ENCODE measurements around the gene ZBTB34.
"Not testable (repeated sequence)": the region's sequence is repeated elsewhere in the genome, so short reads cannot be mapped to it uniquely, and the experiment has no call there.

The ZBTB34 gene

DNA sequence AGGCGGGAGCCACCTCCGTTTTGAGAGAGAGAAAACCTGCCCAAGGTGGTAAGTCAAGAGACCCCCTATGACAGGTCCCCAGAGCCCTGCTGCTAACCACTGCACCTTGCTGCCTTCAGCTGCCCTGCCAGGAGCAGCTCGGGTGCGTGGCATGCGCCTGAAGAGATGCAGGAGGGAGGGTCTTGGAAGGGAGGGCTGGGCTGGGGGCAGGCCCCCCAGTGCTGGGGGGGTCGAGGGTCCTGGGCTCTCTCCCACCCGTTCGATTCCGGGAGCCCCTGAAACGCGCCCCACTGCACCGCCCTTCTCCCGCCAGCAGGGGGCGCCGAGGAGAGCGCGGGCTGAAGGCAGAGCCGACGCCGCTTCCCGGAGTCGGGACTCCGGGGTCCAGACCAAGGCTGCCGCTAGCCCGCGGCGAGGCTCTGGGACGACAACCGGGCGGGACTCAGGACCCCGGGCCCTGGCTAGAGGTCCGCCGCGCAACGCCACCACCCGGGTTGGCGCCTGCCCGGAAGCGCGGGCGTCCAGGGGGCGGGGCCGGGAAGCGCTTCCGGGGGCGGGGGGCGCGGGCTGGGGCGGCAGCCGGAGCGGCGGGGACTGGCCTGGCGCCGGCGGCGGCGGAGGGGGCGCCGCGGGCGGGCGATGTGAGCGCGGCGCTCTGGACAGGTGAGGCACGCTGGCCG, at the start of gene ZBTB34:
TSS of gene ZBTB34 (plus strand) at position 563 of the 680 bp plus-strand sequence. CDS start 18,761 bp downstream, outside the sequence.
- DNase-seq, result peak; percentile 57

- DNase-seq, result no peak
Observed at GRCh38 chr9:126813072-126813471, 47.4 kb upstream of the ZBTB34 start.

- DNase-seq, result no peak
Observed at GRCh38 chr9:126814091-126814490, 46.3 kb upstream of the ZBTB34 start.

DNA sequence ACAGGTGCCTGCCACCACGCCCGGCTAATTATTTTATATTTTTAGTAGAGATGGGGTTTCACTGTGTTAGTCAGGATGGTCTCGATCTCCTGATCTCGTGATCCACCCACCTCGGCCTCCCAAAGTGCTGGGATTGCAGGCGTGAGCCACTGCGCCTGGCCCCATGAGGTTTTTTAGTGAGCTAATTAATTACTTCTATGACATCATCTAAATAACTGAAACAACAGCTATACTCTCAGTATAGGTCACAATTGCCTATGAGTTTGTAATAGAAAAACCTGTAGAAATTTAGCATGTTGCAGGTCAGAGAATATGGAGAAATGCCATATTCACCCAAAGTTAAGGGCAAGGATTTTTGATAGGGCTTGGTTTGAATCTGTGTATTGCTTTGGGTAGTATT, 42.8 kb upstream of the ZBTB34 start:
- not testable (repeated sequence) for DNase-seq

GRCh38 chr9:126818482-126818881, 42.0 kb upstream of the ZBTB34 start:
- DNase-seq, result no peak

DNA sequence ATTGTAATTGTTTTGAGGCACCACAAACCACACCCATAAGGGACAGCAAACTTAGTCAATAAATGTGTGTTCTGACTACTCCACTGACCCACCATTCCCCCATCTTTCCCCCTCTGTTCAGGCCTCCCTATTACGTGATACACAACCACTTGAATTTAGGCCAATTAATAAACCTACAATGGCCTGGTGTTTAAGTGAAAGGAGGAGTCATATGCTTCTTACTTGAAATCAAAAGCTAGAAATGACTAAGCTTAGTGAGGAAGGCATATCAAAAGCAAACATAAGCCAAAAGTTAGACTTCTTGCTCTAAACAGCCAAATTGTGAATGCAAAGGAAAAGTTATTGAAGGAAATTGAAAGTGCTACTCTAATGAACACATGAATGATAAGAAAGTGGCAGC, 41.0 kb upstream of the ZBTB34 start:
- DNase-seq, result no peak

DNA sequence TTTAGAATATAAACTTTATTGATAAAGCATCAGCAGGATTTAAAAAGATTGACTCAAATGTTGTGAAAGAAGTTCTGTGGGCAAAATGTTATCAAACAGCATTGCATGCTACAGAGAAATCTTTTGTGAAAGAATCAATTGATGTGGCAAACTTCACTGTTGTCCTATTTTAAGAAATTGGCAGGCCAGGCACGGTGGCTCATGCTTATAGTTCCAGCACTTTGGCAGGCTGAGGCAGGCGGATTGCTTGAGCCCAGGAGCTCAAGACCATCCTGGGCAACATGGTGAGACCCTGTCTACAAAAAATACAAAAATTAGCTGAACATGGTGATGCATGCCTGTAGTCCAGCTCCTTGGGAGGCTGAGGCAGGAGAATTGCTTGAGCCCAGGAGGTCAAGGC, 38.2 kb upstream of the ZBTB34 start:
- no peak for DNase-seq

- no peak for DNase-seq
Observed at GRCh38 chr9:126822873-126823272, 37.6 kb upstream of the ZBTB34 start.

DNA sequence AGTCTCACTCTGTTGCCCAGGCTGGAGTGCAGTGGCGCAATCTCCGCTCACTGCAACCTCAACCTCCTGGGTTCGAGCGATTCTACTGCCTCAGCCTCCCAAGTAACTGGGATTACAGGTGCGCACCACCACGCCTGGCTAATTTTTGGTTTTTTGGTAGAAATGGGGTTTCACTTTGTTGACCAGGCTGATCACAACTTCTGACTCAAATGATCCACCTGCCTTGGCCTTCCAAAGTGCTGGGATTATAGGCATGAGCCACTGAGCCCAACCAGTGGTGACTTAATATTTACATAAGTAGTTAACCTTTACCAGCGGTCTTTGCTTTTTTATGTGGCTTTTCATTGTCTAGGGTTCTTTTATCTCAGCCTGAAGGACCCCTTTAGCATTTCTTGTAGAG, 36.4 kb upstream of the ZBTB34 start:
- DNase-seq, result not testable (repeated sequence)

DNA sequence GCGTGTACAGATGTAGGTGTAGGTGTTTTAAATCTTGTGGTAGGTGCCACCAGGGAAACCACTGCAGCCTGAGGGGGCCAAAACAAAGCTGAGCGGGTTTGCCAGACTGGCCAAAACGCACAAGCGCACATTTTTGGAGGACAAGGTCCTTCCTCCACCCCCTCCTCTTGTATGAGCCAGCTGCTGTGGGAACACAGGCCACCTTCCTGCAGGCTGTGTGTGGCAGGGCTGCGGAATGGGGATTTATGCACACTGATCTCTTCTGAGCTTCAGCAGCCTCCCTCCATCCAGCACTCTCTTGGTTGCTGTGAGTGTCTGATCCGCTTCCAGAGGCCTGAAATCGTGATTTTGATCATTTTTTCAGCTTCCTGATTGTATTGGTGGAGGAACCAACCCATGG, 33.2 kb upstream of the ZBTB34 start:
- DNase-seq, result no peak

DNA sequence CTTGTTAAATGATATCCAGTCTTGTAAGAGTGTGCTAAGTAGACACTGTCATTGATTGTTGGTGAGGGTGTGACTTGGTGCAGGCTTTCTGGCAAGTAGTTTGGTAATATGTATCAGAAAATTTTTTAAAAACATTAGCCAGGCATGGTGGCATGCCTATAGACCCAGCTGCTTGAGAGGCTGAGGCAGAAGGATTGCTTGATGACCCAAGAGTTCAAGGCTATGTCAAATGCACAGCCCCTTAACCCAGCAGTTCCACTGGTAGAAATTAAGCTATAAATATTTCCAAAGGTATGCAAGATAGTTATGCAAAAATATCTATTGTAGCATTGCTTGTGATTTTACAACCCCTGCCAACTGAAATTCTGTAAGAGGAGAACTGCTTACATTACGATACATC, 31.4 kb upstream of the ZBTB34 start:
- no peak for DNase-seq

DNA sequence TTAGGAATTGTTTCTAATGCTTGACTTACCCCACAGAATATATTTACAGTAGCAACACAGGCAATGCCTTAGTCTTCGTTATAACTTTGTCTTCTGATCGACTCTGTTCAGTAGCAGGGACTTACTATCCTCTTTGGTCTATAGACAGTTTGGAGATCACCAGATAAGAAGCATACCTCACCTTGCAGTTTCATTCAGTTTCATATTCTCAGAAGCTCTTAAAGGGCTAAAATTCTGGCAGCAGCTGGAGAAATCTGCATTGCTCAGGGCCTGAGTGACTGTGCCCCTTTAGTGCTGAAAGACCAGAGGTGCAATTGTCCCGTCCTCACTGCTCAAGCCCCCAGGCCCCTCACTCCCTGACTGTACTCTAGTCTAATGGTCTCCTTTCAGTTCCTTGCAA, 29.6 kb upstream of the ZBTB34 start:
- no peak for DNase-seq

DNA sequence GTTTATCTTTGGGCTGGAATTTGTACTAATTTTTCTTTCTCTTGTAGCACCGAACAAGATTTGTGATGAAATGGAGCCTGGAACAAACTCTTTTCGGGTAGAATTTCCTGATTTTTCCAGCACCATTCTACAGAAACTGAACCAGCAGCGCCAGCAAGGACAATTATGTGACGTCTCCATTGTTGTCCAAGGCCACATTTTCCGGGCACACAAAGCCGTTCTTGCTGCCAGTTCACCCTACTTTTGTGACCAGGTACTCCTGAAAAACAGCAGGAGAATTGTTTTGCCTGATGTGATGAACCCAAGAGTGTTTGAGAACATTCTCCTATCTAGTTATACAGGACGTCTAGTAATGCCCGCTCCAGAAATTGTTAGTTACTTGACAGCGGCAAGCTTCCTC, 28.0 kb upstream of the ZBTB34 start:
- no peak for DNase-seq

DNA sequence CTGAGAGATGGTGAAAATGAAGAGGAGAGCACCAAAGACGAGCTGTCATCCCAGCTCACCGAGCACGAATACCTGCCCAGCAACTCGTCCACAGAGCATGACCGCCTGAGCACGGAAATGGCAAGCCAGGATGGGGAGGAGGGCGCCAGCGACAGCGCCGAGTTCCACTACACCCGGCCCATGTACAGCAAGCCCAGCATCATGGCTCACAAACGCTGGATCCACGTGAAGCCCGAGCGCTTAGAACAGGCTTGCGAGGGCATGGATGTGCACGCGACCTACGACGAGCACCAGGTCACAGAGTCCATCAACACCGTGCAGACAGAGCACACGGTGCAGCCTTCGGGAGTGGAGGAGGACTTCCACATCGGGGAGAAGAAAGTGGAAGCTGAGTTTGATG, 27.4 kb upstream of the ZBTB34 start:
- no peak for DNase-seq

DNA sequence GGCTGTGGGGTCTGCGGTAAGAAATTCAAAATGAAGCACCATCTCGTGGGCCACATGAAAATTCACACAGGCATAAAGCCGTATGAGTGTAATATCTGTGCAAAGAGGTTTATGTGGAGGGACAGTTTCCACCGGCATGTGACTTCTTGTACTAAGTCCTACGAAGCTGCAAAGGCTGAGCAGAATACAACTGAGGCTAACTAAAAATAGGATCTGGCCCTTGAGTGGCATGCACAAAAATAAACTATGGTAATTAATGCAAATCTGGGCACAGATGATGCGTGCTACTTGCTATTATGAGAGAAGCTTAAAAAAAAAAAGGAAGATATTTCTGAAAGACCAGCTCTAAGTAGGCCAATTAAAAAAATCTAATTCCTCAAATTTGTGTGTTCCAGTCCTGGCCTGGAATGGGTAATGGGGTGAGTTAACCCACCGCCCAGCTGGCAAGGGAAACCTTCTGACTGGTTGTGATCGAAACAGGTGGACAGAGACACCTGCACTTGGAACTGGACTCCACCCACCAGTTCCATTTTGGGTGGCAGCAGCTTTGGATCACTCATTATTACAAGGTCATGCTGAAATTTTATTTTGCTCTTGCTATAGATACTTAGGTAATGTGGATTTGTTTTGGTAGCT, 26.6 kb upstream of the ZBTB34 start:
- DNase-seq, result no peak

GRCh38 chr9:126834672-126835071, 25.8 kb upstream of the ZBTB34 start:
- DNase-seq, result no peak

DNA sequence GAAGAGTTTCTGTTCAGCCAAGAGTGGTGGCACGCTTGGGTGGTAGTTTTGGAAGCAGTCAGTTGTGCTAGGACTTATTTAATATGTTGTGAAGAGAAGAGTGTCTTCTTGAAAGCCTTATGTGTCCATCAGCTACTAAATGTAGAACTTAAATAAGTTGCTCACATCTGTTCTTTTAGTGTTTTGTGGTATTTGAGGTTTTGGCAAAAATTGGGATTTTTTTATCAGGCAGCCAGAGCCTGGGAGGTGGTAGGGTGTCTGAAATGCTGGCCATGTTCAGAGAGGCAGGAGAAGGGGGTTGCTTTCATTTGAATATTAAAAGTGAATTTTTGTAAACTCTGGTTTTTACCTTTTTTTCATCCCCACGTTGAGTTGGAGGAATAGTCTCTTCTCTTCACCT, 24.2 kb upstream of the ZBTB34 start:
- no peak for DNase-seq

- no peak for DNase-seq
Observed at GRCh38 chr9:126838055-126838811, 22.2 kb upstream of the ZBTB34 start.

DNA sequence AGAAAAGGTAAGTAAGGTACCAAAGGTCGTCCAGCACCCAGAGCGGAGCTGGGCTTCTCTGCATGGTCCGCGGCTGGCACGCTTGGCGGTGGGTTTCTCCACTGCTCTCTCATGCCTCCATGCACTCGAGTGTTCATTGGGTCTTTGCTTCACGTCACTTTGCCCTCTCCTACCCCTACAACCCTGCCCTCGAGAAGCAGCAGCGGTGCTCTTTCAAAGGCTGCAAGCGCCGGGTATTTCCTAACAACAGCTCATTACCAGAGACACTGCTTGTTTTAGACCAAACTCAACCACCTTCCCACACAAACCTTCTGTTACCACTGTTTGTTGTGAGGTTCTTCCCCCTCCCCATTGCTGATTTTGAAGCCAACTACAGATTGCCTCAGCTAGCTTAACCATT, 21.5 kb upstream of the ZBTB34 start:
- no peak for DNase-seq

DNA sequence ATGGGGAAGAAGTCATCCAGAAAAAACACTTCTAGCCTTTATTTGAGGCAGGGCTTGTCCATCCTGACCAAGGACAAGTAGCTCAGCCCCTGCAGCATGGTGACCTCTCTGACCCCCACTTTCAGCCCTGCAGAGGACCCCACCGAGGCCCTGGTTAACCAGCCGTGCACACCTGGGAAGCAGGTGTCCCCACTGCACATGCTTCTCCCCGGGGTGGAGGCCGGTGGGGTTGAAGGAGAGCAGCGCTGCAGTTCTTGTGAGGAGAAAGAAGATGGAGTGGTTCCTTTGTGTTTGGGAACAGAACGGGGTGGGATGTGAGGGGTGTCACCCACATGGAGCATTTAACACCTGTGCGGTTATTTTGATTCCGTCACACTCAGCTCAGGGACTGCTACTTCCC, 21.1 kb upstream of the ZBTB34 start:
- no peak for DNase-seq

DNA sequence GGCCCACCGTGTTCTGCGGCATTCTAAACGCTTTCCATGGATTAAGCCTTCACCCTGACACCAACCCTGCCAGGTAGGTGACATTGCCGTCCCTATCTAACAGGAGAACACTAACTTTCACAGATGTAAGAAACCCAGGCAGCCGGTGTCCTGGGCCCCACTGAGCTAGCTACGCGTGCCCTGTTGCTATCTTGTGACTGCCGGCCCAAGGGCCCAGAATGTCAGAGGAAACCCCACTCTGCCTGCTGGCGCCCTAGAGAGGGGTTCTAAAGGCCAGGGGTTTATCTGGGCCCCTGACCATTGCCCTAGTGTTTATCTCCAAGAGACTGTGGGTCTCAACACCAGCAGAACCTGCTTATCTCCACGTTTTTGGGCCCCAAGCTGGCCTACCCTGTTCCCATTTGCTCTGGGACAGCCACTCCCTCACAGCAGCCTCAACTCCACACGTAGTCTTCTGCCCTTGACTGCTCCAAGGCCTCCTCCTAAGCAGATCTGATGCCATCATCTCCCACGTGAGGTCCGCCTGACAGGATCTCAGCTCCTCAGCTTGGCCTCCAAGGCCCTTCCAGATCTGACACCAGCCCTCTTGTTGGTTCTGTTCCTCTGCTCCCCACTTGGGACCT, 18.1 kb upstream of the ZBTB34 start:
- DNase-seq, result no peak

DNA sequence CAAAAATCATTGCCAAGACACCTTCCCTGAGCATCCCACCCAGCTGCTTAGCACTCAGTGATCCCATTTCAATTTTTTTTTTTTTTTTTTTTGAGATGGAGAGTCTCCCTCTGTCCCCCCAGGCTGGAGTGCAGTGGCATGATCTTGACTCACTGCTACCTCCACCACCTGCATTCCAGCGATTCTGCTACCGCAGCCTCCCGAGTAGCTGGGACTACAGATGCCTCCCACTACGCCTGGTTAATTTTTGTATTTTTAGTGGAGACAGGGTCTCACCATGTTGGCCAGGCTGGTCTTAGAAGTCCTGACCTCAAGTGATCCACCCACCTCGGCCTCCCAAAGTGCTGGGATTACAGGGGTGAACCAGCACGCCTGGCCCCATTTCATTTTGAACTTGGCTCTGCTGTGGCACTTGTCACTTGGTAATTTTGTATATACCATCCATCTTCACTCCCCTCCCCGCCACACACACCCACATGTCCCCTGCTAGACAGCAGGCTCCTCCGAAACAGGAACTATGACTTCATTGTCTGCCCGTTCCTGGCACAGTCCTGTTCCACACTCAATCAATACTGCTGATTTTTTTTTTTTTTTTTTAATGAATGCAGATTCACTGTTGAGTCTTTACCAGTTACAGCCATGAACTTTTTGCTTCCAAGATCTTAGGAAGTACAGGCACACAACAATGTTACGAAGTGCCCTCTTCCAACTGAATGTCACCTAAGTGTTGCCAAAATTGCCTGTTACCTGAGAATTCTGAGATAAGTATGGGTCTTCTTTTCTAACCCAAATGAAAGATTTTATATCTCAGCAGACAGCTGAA, 17.3 kb upstream of the ZBTB34 start:
- no peak for DNase-seq

- no peak for DNase-seq
Observed at GRCh38 chr9:126844085-126844484, 16.4 kb upstream of the ZBTB34 start.

All from COR-L47 (cell line).